BLaER1 (cell line): ENCODE results near the gene TMED9.
A peak's percentile ranks its signal among the peaks of the same experiment; 100 is the strongest.

ENCODE experiments used
- H3K27ac ChIP-seq: shearing (Covaris generic); formaldehyde crosslinking; 2 replicates; pipeline ENCODE4 v1.8.1; 2022
- H3K27me3 ChIP-seq: shearing (Covaris generic); formaldehyde crosslinking; 2 replicates; pipeline ENCODE4 v1.8.1; 2022
- H3K36me3 ChIP-seq: shearing (Covaris generic); formaldehyde crosslinking; 2 replicates; pipeline ENCODE4 v1.8.1; 2022
- H3K4me1 ChIP-seq: shearing (Covaris generic); formaldehyde crosslinking; 2 replicates; pipeline ENCODE4 v1.8.1; 2022
- H3K4me2 ChIP-seq: shearing (Covaris generic); formaldehyde crosslinking; 2 replicates; pipeline ENCODE4 v1.8.1; 2022
- H3K4me3 ChIP-seq: shearing (Covaris generic); formaldehyde crosslinking; 2 replicates; pipeline ENCODE4 v1.8.1; 2022
- H3K9ac ChIP-seq: shearing (Covaris generic); formaldehyde crosslinking; 2 replicates; pipeline ENCODE4 v1.8.1; 2022
- H3K9me3 ChIP-seq: shearing (Covaris generic); formaldehyde crosslinking; 2 replicates; pipeline ENCODE4 v1.8.1; 2022
- H4K20me1 ChIP-seq: shearing (Covaris generic); formaldehyde crosslinking; 2 replicates; pipeline ENCODE4 v1.8.1; 2022
- Cebpa-rat ChIP-seq: shearing (Covaris generic); IDR thresholded peaks from 2 replicates; pipeline ENCODE4 v1.8.1; 2022

The TMED9 gene

GRCh38 chr5:177569894-177570293 lies 22.1 kb upstream of the TMED9 start:
- no peak for TF ChIP-seq Cebpa-rat
- no peak overlapping the region for H3K4me2 ChIP-seq
- H3K4me1 ChIP-seq, result no peaks in the 10 kb centered on the region

GRCh38 chr5:177575488-177575887 lies 16.5 kb upstream of the TMED9 start:
- Histone ChIP-seq H3K4me2 (no peak overlapping the region), H3K27ac (no peak overlapping the region), H3K9ac (no peak overlapping the region), H3K27me3 (no peaks in the 10 kb centered on the region), H4K20me1 (no peaks in the 10 kb centered on the region), H3K9me3 (no peaks in the 10 kb centered on the region), H3K4me3 (no peak overlapping the region), H3K36me3 (no peaks in the 10 kb centered on the region), H3K4me1 (no peaks in the 10 kb centered on the region)
- TF ChIP-seq Cebpa-rat, result no peak

More at GRCh38 chr5:177569894-177570293, 22.1 kb upstream of the TMED9 start:
- H3K9ac ChIP-seq, result no peak overlapping the region
- H3K27ac ChIP-seq, result no peak overlapping the region
- H4K20me1 ChIP-seq, result no peaks in the 10 kb centered on the region
- H3K9me3 ChIP-seq, result no peaks in the 10 kb centered on the region
- no peaks in the 10 kb centered on the region for H3K27me3 ChIP-seq
- H3K4me3 ChIP-seq, result no peak overlapping the region
- H3K36me3 ChIP-seq, result no peaks in the 10 kb centered on the region

- H3K9ac ChIP-seq, result no peak overlapping the region
- no peaks in the 10 kb centered on the region for H4K20me1 ChIP-seq
- H3K27ac ChIP-seq, result no peak overlapping the region
- TF ChIP-seq Cebpa-rat, result no peak
- no peak overlapping the region for H3K4me2 ChIP-seq
- H3K27me3 ChIP-seq, result no peaks in the 10 kb centered on the region
- H3K36me3 ChIP-seq, result no peaks in the 10 kb centered on the region
- H3K4me1 ChIP-seq, result no peaks in the 10 kb centered on the region
- H3K9me3 ChIP-seq, result no peaks in the 10 kb centered on the region
- no peak overlapping the region for H3K4me3 ChIP-seq
These were observed 15.8 kb upstream of the TMED9 start for GRCh38 chr5:177576169-177576568.

- no peak overlapping the region for H3K4me2 ChIP-seq
- H3K4me3 ChIP-seq, result no peak overlapping the region
- no peaks in the 10 kb centered on the region for H4K20me1 ChIP-seq
- H3K36me3 ChIP-seq, result no peaks in the 10 kb centered on the region
- no peak for TF ChIP-seq Cebpa-rat
- H3K9ac ChIP-seq, result no peak overlapping the region
- no peak overlapping the region for H3K27ac ChIP-seq
- H3K4me1 ChIP-seq, result no peaks in the 10 kb centered on the region
- H3K27me3 ChIP-seq, result no peaks in the 10 kb centered on the region
- no peaks in the 10 kb centered on the region for H3K9me3 ChIP-seq
These were observed 13.7 kb upstream of the TMED9 start for GRCh38 chr5:177578316-177578715.

GRCh38 chr5:177588413-177588909 lies 3.5 kb upstream of the TMED9 start:
- no peak overlapping the region for H3K9ac ChIP-seq
- H4K20me1 ChIP-seq, result peaks cover 12% of the 10 kb centered on the region
- H3K4me2 ChIP-seq, result no peak overlapping the region
- H3K27ac ChIP-seq, result no peak overlapping the region
- peaks cover 13% of the 10 kb centered on the region for H3K4me1 ChIP-seq
- no peak for TF ChIP-seq Cebpa-rat
- H3K9me3 ChIP-seq, result no peaks in the 10 kb centered on the region
- peaks cover 2% of the 10 kb centered on the region for H3K36me3 ChIP-seq
- H3K4me3 ChIP-seq, result no peak overlapping the region
- H3K27me3 ChIP-seq, result no peaks in the 10 kb centered on the region

- TF ChIP-seq Cebpa-rat, result no peak
- Histone ChIP-seq H3K27ac (no peak overlapping the region), H3K9me3 (no peaks in the 10 kb centered on the region), H3K9ac (no peak overlapping the region), H3K4me2 (no peak overlapping the region), H4K20me1 (peaks cover 32% of the 10 kb centered on the region), H3K36me3 (peaks cover 22% of the 10 kb centered on the region), H3K4me1 (peaks cover 18% of the 10 kb centered on the region), H3K4me3 (no peak overlapping the region), H3K27me3 (no peaks in the 10 kb centered on the region)
These were observed 1.6 kb upstream of the TMED9 start for GRCh38 chr5:177590406-177590805.

GRCh38 chr5:177591690-177592009 lies 353 bp upstream of the TMED9 start:
- no peak for TF ChIP-seq Cebpa-rat

GRCh38 chr5:177592905-177593304 lies 902 bp downstream of the TMED9 start:
- no peak for TF ChIP-seq Cebpa-rat
- Histone ChIP-seq H4K20me1 (peaks cover 36% of the 10 kb centered on the region), H3K27ac (no peak overlapping the region), H3K4me1 (peaks cover 18% of the 10 kb centered on the region), H3K4me3 (peak overlapping the region; percentile 84), H3K9me3 (no peaks in the 10 kb centered on the region), H3K27me3 (no peaks in the 10 kb centered on the region), H3K36me3 (peaks cover 39% of the 10 kb centered on the region), H3K9ac (peak overlapping the region; percentile 91), H3K4me2 (peak overlapping the region; percentile 77)

More at GRCh38 chr5:177591690-177592009, 353 bp upstream of the TMED9 start:
- peaks cover 18% of the 10 kb centered on the region for H3K4me1 ChIP-seq
- H3K9me3 ChIP-seq, result no peaks in the 10 kb centered on the region
- peak overlapping the region; percentile 84 for H3K4me3 ChIP-seq
- H4K20me1 ChIP-seq, result peaks cover 36% of the 10 kb centered on the region
- H3K27me3 ChIP-seq, result no peaks in the 10 kb centered on the region
- H3K9ac ChIP-seq, result peak overlapping the region; percentile 91; the same call in 1 of the 2 replicates
- peaks cover 34% of the 10 kb centered on the region for H3K36me3 ChIP-seq
- peak overlapping the region; percentile 77 for H3K4me2 ChIP-seq
- no peak overlapping the region for H3K27ac ChIP-seq

- Histone ChIP-seq H3K9ac (peak overlapping the region; percentile 91; the same call in 1 of the 2 replicates), H3K9me3 (no peaks in the 10 kb centered on the region), H3K4me1 (peaks cover 18% of the 10 kb centered on the region), H4K20me1 (peaks cover 36% of the 10 kb centered on the region), H3K4me2 (peak overlapping the region; percentile 77), H3K27ac (no peak overlapping the region), H3K36me3 (peaks cover 39% of the 10 kb centered on the region), H3K4me3 (peak overlapping the region; percentile 84), H3K27me3 (no peaks in the 10 kb centered on the region)
- TF ChIP-seq Cebpa-rat, result no peak
These were observed 1.5 kb downstream of the TMED9 start for GRCh38 chr5:177593511-177593910.

GRCh38 chr5:177594071-177594470 lies 2.1 kb downstream of the TMED9 start:
- Histone ChIP-seq H3K36me3 (peaks cover 39% of the 10 kb centered on the region), H3K9ac (no peak overlapping the region), H3K27ac (no peak overlapping the region)

More at GRCh38 chr5:177594071-177594470, 2.1 kb downstream of the TMED9 start:
- Histone ChIP-seq H3K4me3 (no peak overlapping the region), H3K4me1 (peaks cover 20% of the 10 kb centered on the region), H3K27me3 (no peaks in the 10 kb centered on the region), H4K20me1 (peaks cover 36% of the 10 kb centered on the region), H3K4me2 (no peak overlapping the region), H3K9me3 (no peaks in the 10 kb centered on the region)
- no peak for TF ChIP-seq Cebpa-rat
